ENCODE data around the gene MYL5. TPM values are rescaled to one million over a fixed set of nuclear protein-coding genes. Genes with fewer than 3 reads are reported as not detected.

Gene MYL5
- total and polyA plus RNA-seq, 10 of the 15 experiments (the other 5 are each of a cell fraction or from before 2014, with no cell fraction given) = 1.2 to 13.8 (median 7.1) TPM

Other genes with a start within 250 kb of the MYL5 start
Only the 7 nearest of the 8 such genes appear.
- gene PIGG, start 175.3 kb upstream of the MYL5 start, total RNA-seq (2014; rRNA removed) = 33.2 and 34.9 TPM in 2 replicates
- 19.9 and 20.1 TPM in 2 replicates for gene PIGG, start 175.3 kb upstream of the MYL5 start, total RNA-seq (2014; rRNA removed; fragmentation: Illumina TruSeq; extraction: Trizol)
- gene PIGG, start 175.3 kb upstream of the MYL5 start, total RNA-seq (2021) = 36.1 and 38.4 TPM in 2 replicates
- gene PIGG, start 175.3 kb upstream of the MYL5 start, polyA plus RNA-seq (2011; rRNA removed) = 55.5 and 64.3 TPM in 2 replicates
- 17.3 and 21.6 TPM in 2 replicates for gene PIGG, start 175.3 kb upstream of the MYL5 start, polyA plus RNA-seq (2014; fragmentation: Illumina TruSeq; extraction: Trizol)
- gene PIGG, start 175.3 kb upstream of the MYL5 start, polyA plus RNA-seq (2014; fragmentation: Nextera tagmentation; extraction: Ambion mirVana) = 10 to 100 TPM in 1 of 2 experiments, 1 to 10 TPM in 1; 8.0 to 18.0 TPM
- 36.4 and 38.2 TPM in 2 replicates for gene PIGG, start 175.3 kb upstream of the MYL5 start, polyA plus RNA-seq (2014; rRNA removed)
- gene PIGG, start 175.3 kb upstream of the MYL5 start, polyA plus RNA-seq (2016; fragmentation: Nextera tagmentation; extraction: Ambion mirVana) = 10 to 100 TPM; 34.0 to 35.7 TPM
- gene TMEM271, start 98.2 kb upstream of the MYL5 start, total RNA-seq (2014; rRNA removed) = not detected in 2 replicates
- not detected in 2 replicates for gene TMEM271, start 98.2 kb upstream of the MYL5 start, total RNA-seq (2014; rRNA removed; fragmentation: Illumina TruSeq; extraction: Trizol)
- not detected in 2 replicates for gene TMEM271, start 98.2 kb upstream of the MYL5 start, total RNA-seq (2021)
- gene TMEM271, start 98.2 kb upstream of the MYL5 start, polyA plus RNA-seq (2011; rRNA removed) = not detected in 2 replicates
- gene TMEM271, start 98.2 kb upstream of the MYL5 start, polyA plus RNA-seq (2014; fragmentation: Illumina TruSeq; extraction: Trizol) = not detected in 2 replicates
- not detected for gene TMEM271, start 98.2 kb upstream of the MYL5 start, polyA plus RNA-seq (2014; fragmentation: Nextera tagmentation; extraction: Ambion mirVana)
- not detected in 2 replicates for gene TMEM271, start 98.2 kb upstream of the MYL5 start, polyA plus RNA-seq (2014; rRNA removed)
- gene TMEM271, start 98.2 kb upstream of the MYL5 start, polyA plus RNA-seq (2016; fragmentation: Nextera tagmentation; extraction: Ambion mirVana) = not detected
- 4.5 and 6.4 TPM in 2 replicates for gene PDE6B, start 49.0 kb upstream of the MYL5 start, total RNA-seq (2014; rRNA removed)
- gene PDE6B, start 49.0 kb upstream of the MYL5 start, total RNA-seq (2014; rRNA removed; fragmentation: Illumina TruSeq; extraction: Trizol) = 4.8 and 6.1 TPM in 2 replicates
- gene PDE6B, start 49.0 kb upstream of the MYL5 start, total RNA-seq (2021) = 3.5 and 5.6 TPM in 2 replicates
- 1.8 and 3.6 TPM in 2 replicates for gene PDE6B, start 49.0 kb upstream of the MYL5 start, polyA plus RNA-seq (2011; rRNA removed)
- 1.9 and 4.3 TPM in 2 replicates for gene PDE6B, start 49.0 kb upstream of the MYL5 start, polyA plus RNA-seq (2014; fragmentation: Illumina TruSeq; extraction: Trizol)
- gene PDE6B, start 49.0 kb upstream of the MYL5 start, polyA plus RNA-seq (2014; fragmentation: Nextera tagmentation; extraction: Ambion mirVana) = 1 to 10 TPM; 2.6 to 4.1 TPM
- gene PDE6B, start 49.0 kb upstream of the MYL5 start, polyA plus RNA-seq (2014; rRNA removed) = 3.5 and 4.5 TPM in 2 replicates
- gene PDE6B, start 49.0 kb upstream of the MYL5 start, polyA plus RNA-seq (2016; fragmentation: Nextera tagmentation; extraction: Ambion mirVana) = 1 to 10 TPM; 3.1 to 6.4 TPM
- 406 and 453 TPM in 2 replicates for gene ATP5ME, start 266 bp upstream of the MYL5 start, total RNA-seq (2014; rRNA removed)
- 565 and 627 TPM in 2 replicates for gene ATP5ME, start 266 bp upstream of the MYL5 start, total RNA-seq (2014; rRNA removed; fragmentation: Illumina TruSeq; extraction: Trizol)
- gene ATP5ME, start 266 bp upstream of the MYL5 start, total RNA-seq (2021) = 279 and 323 TPM in 2 replicates
- gene ATP5ME, start 266 bp upstream of the MYL5 start, polyA plus RNA-seq (2011; rRNA removed) = 350 and 373 TPM in 2 replicates
- 77.3 and 359 TPM in 2 replicates for gene ATP5ME, start 266 bp upstream of the MYL5 start, polyA plus RNA-seq (2014; fragmentation: Illumina TruSeq; extraction: Trizol)
- 1,000 to 10,000 TPM; 1,956 to 2,374 TPM for gene ATP5ME, start 266 bp upstream of the MYL5 start, polyA plus RNA-seq (2014; fragmentation: Nextera tagmentation; extraction: Ambion mirVana)
- 388 and 500 TPM in 2 replicates for gene ATP5ME, start 266 bp upstream of the MYL5 start, polyA plus RNA-seq (2014; rRNA removed)
- gene ATP5ME, start 266 bp upstream of the MYL5 start, polyA plus RNA-seq (2016; fragmentation: Nextera tagmentation; extraction: Ambion mirVana) = 1,000 to 10,000 TPM in 1 of 2 experiments, 100 to 1,000 TPM in 1; 997 to 1,034 TPM
- 0.17 and 0.22 TPM in 2 replicates for gene SLC49A3, start 14.6 kb downstream of the MYL5 start, total RNA-seq (2014; rRNA removed)
- not detected in 2 replicates for gene SLC49A3, start 14.6 kb downstream of the MYL5 start, total RNA-seq (2014; rRNA removed; fragmentation: Illumina TruSeq; extraction: Trizol)
- gene SLC49A3, start 14.6 kb downstream of the MYL5 start, total RNA-seq (2021) = 0.74 and 0.85 TPM in 2 replicates
- gene SLC49A3, start 14.6 kb downstream of the MYL5 start, polyA plus RNA-seq (2011; rRNA removed) = not detected in 2 replicates
- 0.09 TPM in 1 of 2 replicates, not detected in the other for gene SLC49A3, start 14.6 kb downstream of the MYL5 start, polyA plus RNA-seq (2014; fragmentation: Illumina TruSeq; extraction: Trizol)
- not detected for gene SLC49A3, start 14.6 kb downstream of the MYL5 start, polyA plus RNA-seq (2014; fragmentation: Nextera tagmentation; extraction: Ambion mirVana)
- 0.09 and 0.24 TPM in 2 replicates for gene SLC49A3, start 14.6 kb downstream of the MYL5 start, polyA plus RNA-seq (2014; rRNA removed)
- gene SLC49A3, start 14.6 kb downstream of the MYL5 start, polyA plus RNA-seq (2016; fragmentation: Nextera tagmentation; extraction: Ambion mirVana) = under 1 TPM; 0.14 to 0.19 TPM
- gene PCGF3, start 31.3 kb downstream of the MYL5 start, total RNA-seq (2014; rRNA removed) = 21.1 and 21.7 TPM in 2 replicates
- 15.0 and 15.4 TPM in 2 replicates for gene PCGF3, start 31.3 kb downstream of the MYL5 start, total RNA-seq (2014; rRNA removed; fragmentation: Illumina TruSeq; extraction: Trizol)
- gene PCGF3, start 31.3 kb downstream of the MYL5 start, total RNA-seq (2021) = 35.4 and 35.8 TPM in 2 replicates
- gene PCGF3, start 31.3 kb downstream of the MYL5 start, polyA plus RNA-seq (2011; rRNA removed) = 43.8 and 45.9 TPM in 2 replicates
- 11.9 and 15.6 TPM in 2 replicates for gene PCGF3, start 31.3 kb downstream of the MYL5 start, polyA plus RNA-seq (2014; fragmentation: Illumina TruSeq; extraction: Trizol)
- gene PCGF3, start 31.3 kb downstream of the MYL5 start, polyA plus RNA-seq (2014; fragmentation: Nextera tagmentation; extraction: Ambion mirVana) = 1 to 10 TPM; 2.2 to 4.5 TPM
- 33.2 and 40.5 TPM in 2 replicates for gene PCGF3, start 31.3 kb downstream of the MYL5 start, polyA plus RNA-seq (2014; rRNA removed)
- 10 to 100 TPM; 14.3 to 16.2 TPM for gene PCGF3, start 31.3 kb downstream of the MYL5 start, polyA plus RNA-seq (2016; fragmentation: Nextera tagmentation; extraction: Ambion mirVana)
- 0.16 TPM in 1 of 2 replicates, not detected in the other for gene CPLX1, start 151.6 kb downstream of the MYL5 start, total RNA-seq (2014; rRNA removed)
- 0.09 TPM in 1 of 2 replicates, not detected in the other for gene CPLX1, start 151.6 kb downstream of the MYL5 start, total RNA-seq (2014; rRNA removed; fragmentation: Illumina TruSeq; extraction: Trizol)
- 1.2 and 2.2 TPM in 2 replicates for gene CPLX1, start 151.6 kb downstream of the MYL5 start, total RNA-seq (2021)
- not detected in 2 replicates for gene CPLX1, start 151.6 kb downstream of the MYL5 start, polyA plus RNA-seq (2011; rRNA removed)
- 0.04 TPM in 1 of 2 replicates, not detected in the other for gene CPLX1, start 151.6 kb downstream of the MYL5 start, polyA plus RNA-seq (2014; fragmentation: Illumina TruSeq; extraction: Trizol)
- not detected for gene CPLX1, start 151.6 kb downstream of the MYL5 start, polyA plus RNA-seq (2014; fragmentation: Nextera tagmentation; extraction: Ambion mirVana)
- gene CPLX1, start 151.6 kb downstream of the MYL5 start, polyA plus RNA-seq (2014; rRNA removed) = 0.28 and 0.57 TPM in 2 replicates
- gene CPLX1, start 151.6 kb downstream of the MYL5 start, polyA plus RNA-seq (2016; fragmentation: Nextera tagmentation; extraction: Ambion mirVana) = under 1 TPM in 1 of 2 experiments, not detected in 1; 0.13 TPM

All from GM12878 (cell line).